ENCODE data around the gene L3MBTL2. TPM values are rescaled to one million over a fixed set of nuclear protein-coding genes. Genes with fewer than 3 reads are reported as not detected.

L3MBTL2 gene
- total RNA-seq, 1 experiment from 2014 or later: 33.6 TPM

GRCh38 chr22:41198027-41198580 lies 7.0 kb upstream of the L3MBTL2 start:
- WGBS (ENCODE audit: extremely low coverage, insufficient read length, low lambda C conversion rate): no CpG with 5 or more reads among the region's 9 CpGs
- no peaks in the 10 kb centered on the region for H4K20me1 ChIP-seq (ENCODE audit: control insufficient read depth, insufficient read depth, insufficient read length)
- H3K4me3 Mint-ChIP-seq: peak overlapping the region; percentile 73 to 89
- no peak overlapping the region for H3K18ac ChIP-seq (ENCODE audit: insufficient read length, low read depth, low read length)
- H2BK12ac ChIP-seq (ENCODE audit: insufficient read length, low read depth, low read length): no peak overlapping the region
- no peaks in the 10 kb centered on the region; a peak in 1 of 5 replicates for H3K9me3 Mint-ChIP-seq
- no peaks in the 10 kb centered on the region for H3K79me1 ChIP-seq (ENCODE audit: insufficient read depth, low read depth, low read length, poor library complexity, severe bottlenecking)
- H3K9ac ChIP-seq (ENCODE audit: extremely low read depth, insufficient read length, low read length): no peak overlapping the region
- H4K5ac ChIP-seq (ENCODE audit: insufficient read length, low read depth, low read length): no peak overlapping the region
- no peak overlapping the region for H3K14ac ChIP-seq (ENCODE audit: insufficient read depth, low read length)
- no peak overlapping the region for H4K8ac ChIP-seq (replicated peaks; ENCODE audit: insufficient read length, low read depth, low read length)
- no peak overlapping the region for H3K27ac Mint-ChIP-seq
- no peak overlapping the region for H2BK15ac ChIP-seq (ENCODE audit: low read depth, low read length)
- no peak overlapping the region for H4K91ac ChIP-seq (ENCODE audit: insufficient read length, low read depth, low read length)
- H3K27me3 ChIP-seq (ENCODE audit: insufficient read depth, low read length): peaks cover 3% of the 10 kb centered on the region; the same call in 1 of the 2 replicates
- H2AFZ ChIP-seq (ENCODE audit: low read length): no peak overlapping the region
- no peak overlapping the region for H3K27ac ChIP-seq (ENCODE audit: insufficient read length, low read depth, low read length)
- peaks cover 12% of the 10 kb centered on the region for H3K23me2 ChIP-seq (ENCODE audit: insufficient read length, low read depth, low read length, poor library complexity, severe bottlenecking)
- no peak overlapping the region for H2BK120ac ChIP-seq (ENCODE audit: low read depth, low read length, poor library complexity, severe bottlenecking)
- no peaks in the 10 kb centered on the region for H3K9me3 ChIP-seq (ENCODE audit: control insufficient read depth, low read depth, low read length)
- H3K27me3 Mint-ChIP-seq (ENCODE audit: low read depth): peaks cover 52% of the 10 kb centered on the region
- H3K36me3 Mint-ChIP-seq (ENCODE audit: insufficient read depth in 1 of 3, low read depth in 3 of 3): no peaks in the 10 kb centered on the region
- no peaks in the 10 kb centered on the region for H3K4me1 ChIP-seq (ENCODE audit: insufficient read depth, low read length)
- no peak overlapping the region for H2BK20ac ChIP-seq (ENCODE audit: low read depth, low read length, poor library complexity, severe bottlenecking)
- no peak overlapping the region for H2AK5ac ChIP-seq (ENCODE audit: insufficient read length, low read length)
- H3K56ac ChIP-seq (ENCODE audit: insufficient read length, low read depth, low read length): no peak overlapping the region
- H3K4ac ChIP-seq (ENCODE audit: low read depth, low read length): no peak overlapping the region
- peak overlapping the region; percentile 86 for H3K4me2 ChIP-seq (ENCODE audit: insufficient read depth, insufficient read length, low read length)
- peak; percentile 19; the same call in 2 of the 3 replicates for TF ChIP-seq CTCF (conservative IDR thresholded peaks at IDR 0.05)
- no peak for DNase-seq
- no peak overlapping the region for H3K23ac ChIP-seq (ENCODE audit: insufficient read length, low read depth, low read length)
- H3K79me2 ChIP-seq (ENCODE audit: insufficient read depth, low read length): no peaks in the 10 kb centered on the region
- no peak overlapping the region for H3T11ph ChIP-seq (ENCODE audit: low read length)
- H2BK5ac ChIP-seq (ENCODE audit: insufficient read length, low read length): no peak overlapping the region
- H3K4me1 Mint-ChIP-seq: peaks cover 10 to 13% of the 10 kb centered on the region in 2 experiments
